ENCODE results near the gene MAG.

Gene MAG

GRCh38 chr19:35317464-35318043 is 25.6 kb downstream of the MAG start:
- H3K23ac ChIP-seq (ENCODE audit: low read length in 2 of 2), result no peak overlapping the region
- no peak overlapping the region for H4K91ac ChIP-seq (ENCODE audit: low read length)
- H3K36me3 ChIP-seq (ENCODE audit: control insufficient read depth in 1 of 2, insufficient read depth in 2 of 2, low read depth in 1 of 2, low read length in 2 of 2), result no peaks in the 10 kb centered on the region
- H2BK12ac ChIP-seq (ENCODE audit: low read length in 2 of 2), result no peak overlapping the region
- no peak overlapping the region for H3K4me2 ChIP-seq (ENCODE audit: low read length, poor library complexity, severe bottlenecking)
- WGBS, result 79% methylated on average over 7 of the region's 7 CpGs
- no peak overlapping the region for H2BK120ac ChIP-seq (ENCODE audit: low read depth, low read length)
- H2AFZ ChIP-seq (ENCODE audit: low read depth, low read length), result no peak overlapping the region
- peaks cover 0 to 6% of the 10 kb centered on the region in 2 experiments for H3K27me3 ChIP-seq (ENCODE audit: control insufficient read depth in 1 of 2, insufficient read depth in 1 of 2, low read length in 2 of 2)
- peaks cover 5% of the 10 kb centered on the region for H3K9me3 ChIP-seq (ENCODE audit: control insufficient read depth, low read length)
- no peak overlapping the region for H2AK5ac ChIP-seq (ENCODE audit: low read length, severe bottlenecking)
- DNase-seq, result no peak
- H3K4ac ChIP-seq (ENCODE audit: low read depth in 1 of 2, low read length in 2 of 2), result no peak overlapping the region
- H3K4me3 ChIP-seq (ENCODE audit: insufficient read depth in 1 of 2, low read depth in 1 of 2, low read length in 2 of 2), result no peak overlapping the region
- no peak overlapping the region for H3K14ac ChIP-seq (ENCODE audit: low read length in 2 of 2)
- no peak overlapping the region for H2BK15ac ChIP-seq (ENCODE audit: low read depth, poor library complexity, severe bottlenecking)
- no peak overlapping the region for H3K18ac ChIP-seq (ENCODE audit: low read depth in 1 of 2, low read length in 2 of 2)
- no peaks in the 10 kb centered on the region for H3K79me1 ChIP-seq (replicated peaks; ENCODE audit: low read length, poor library complexity, severe bottlenecking)
- no peak overlapping the region for H3K27ac ChIP-seq (ENCODE audit: low read length, poor library complexity, severe bottlenecking)
- H2BK5ac ChIP-seq (ENCODE audit: low read depth, low read length, poor library complexity, severe bottlenecking), result no peak overlapping the region
- H4K8ac ChIP-seq (ENCODE audit: low read length), result no peak overlapping the region
- H3K4me1 ChIP-seq (ENCODE audit: control insufficient read depth, insufficient read depth, low read depth, low read length), result peaks cover 5% of the 10 kb centered on the region
- no peak overlapping the region for H3K9ac ChIP-seq (ENCODE audit: low read length)

GRCh38 chr19:35318679-35319448 is 26.9 kb downstream of the MAG start:
- Histone ChIP-seq H4K91ac (ENCODE audit: low read length) (peak overlapping the region; percentile 6), H3K36me3 (ENCODE audit: control insufficient read depth in 1 of 2, insufficient read depth in 2 of 2, low read depth in 1 of 2, low read length in 2 of 2) (no peaks in the 10 kb centered on the region), H2AK5ac (ENCODE audit: low read length, severe bottlenecking) (no peak overlapping the region), H4K8ac (ENCODE audit: low read length) (peak overlapping the region; percentile 66), H3K14ac (ENCODE audit: low read length in 2 of 2) (no peak overlapping the region), H3K23ac (ENCODE audit: low read length in 2 of 2) (no peak overlapping the region), H2AFZ (ENCODE audit: low read depth, low read length) (no peak overlapping the region), H3K4me3 (ENCODE audit: insufficient read depth in 1 of 2, low read depth in 1 of 2, low read length in 2 of 2) (no peak overlapping the region), H3K4me1 (ENCODE audit: control insufficient read depth, insufficient read depth, low read depth, low read length) (peaks cover 5% of the 10 kb centered on the region), H2BK5ac (ENCODE audit: low read depth, low read length, poor library complexity, severe bottlenecking) (no peak overlapping the region), H3K4me2 (ENCODE audit: low read length, poor library complexity, severe bottlenecking) (no peak overlapping the region), H3K18ac (ENCODE audit: low read depth in 1 of 2, low read length in 2 of 2) (no peak overlapping the region), H3K79me1 (replicated peaks; ENCODE audit: low read length, poor library complexity, severe bottlenecking) (no peaks in the 10 kb centered on the region), H2BK15ac (ENCODE audit: low read depth, poor library complexity, severe bottlenecking) (no peak overlapping the region), H3K9me3 (ENCODE audit: control insufficient read depth, low read length) (peaks cover 5% of the 10 kb centered on the region), H2BK120ac (ENCODE audit: low read depth, low read length) (no peak overlapping the region), H3K9ac (ENCODE audit: low read length) (peak overlapping the region; percentile 37), H3K27ac (ENCODE audit: low read length, poor library complexity, severe bottlenecking) (no peak overlapping the region), H2BK12ac (ENCODE audit: low read length in 2 of 2) (peak overlapping the region in 1 of 2 experiments; percentile 59), H3K4ac (ENCODE audit: low read depth in 1 of 2, low read length in 2 of 2) (no peak overlapping the region), H3K27me3 (ENCODE audit: control insufficient read depth in 1 of 2, insufficient read depth in 1 of 2, low read length in 2 of 2) (peaks cover 0 to 6% of the 10 kb centered on the region in 2 experiments)
- 52% methylated on average over 16 of the region's 16 CpGs for WGBS
- DNase-seq, result peak; percentile 72

GRCh38 chr19:35320065-35320713 is 28.2 kb downstream of the MAG start:
- Histone ChIP-seq H3K18ac (ENCODE audit: low read depth in 1 of 2, low read length in 2 of 2) (no peak overlapping the region), H3K23ac (ENCODE audit: low read length in 2 of 2) (peak overlapping the region in 1 of 2 experiments; percentile 22), H3K36me3 (ENCODE audit: control insufficient read depth in 1 of 2, insufficient read depth in 2 of 2, low read depth in 1 of 2, low read length in 2 of 2) (no peaks in the 10 kb centered on the region)

GRCh38 chr19:35321291-35321690 is 29.3 kb downstream of the MAG start:
- Histone ChIP-seq H3K4me1 (ENCODE audit: control insufficient read depth, insufficient read depth, low read depth, low read length) (peaks cover 5% of the 10 kb centered on the region), H2BK5ac (ENCODE audit: low read depth, low read length, poor library complexity, severe bottlenecking) (no peak overlapping the region), H3K14ac (ENCODE audit: low read length in 2 of 2) (no peak overlapping the region), H2BK12ac (ENCODE audit: low read length in 2 of 2) (no peak overlapping the region), H2BK15ac (ENCODE audit: low read depth, poor library complexity, severe bottlenecking) (no peak overlapping the region), H3K9me3 (ENCODE audit: control insufficient read depth, low read length) (peaks cover 5% of the 10 kb centered on the region), H3K4ac (ENCODE audit: low read depth in 1 of 2, low read length in 2 of 2) (no peak overlapping the region), H3K27ac (ENCODE audit: low read length, poor library complexity, severe bottlenecking) (no peak overlapping the region), H3K79me1 (replicated peaks; ENCODE audit: low read length, poor library complexity, severe bottlenecking) (no peaks in the 10 kb centered on the region), H4K8ac (ENCODE audit: low read length) (no peak overlapping the region), H3K36me3 (ENCODE audit: control insufficient read depth in 1 of 2, insufficient read depth in 2 of 2, low read depth in 1 of 2, low read length in 2 of 2) (no peaks in the 10 kb centered on the region), H2AK5ac (ENCODE audit: low read length, severe bottlenecking) (no peak overlapping the region), H3K27me3 (ENCODE audit: control insufficient read depth in 1 of 2, insufficient read depth in 1 of 2, low read length in 2 of 2) (peaks cover 0 to under 1% of the 10 kb centered on the region in 2 experiments), H2BK120ac (ENCODE audit: low read depth, low read length) (no peak overlapping the region), H4K91ac (ENCODE audit: low read length) (no peak overlapping the region), H3K4me3 (ENCODE audit: insufficient read depth in 1 of 2, low read depth in 1 of 2, low read length in 2 of 2) (no peak overlapping the region), H3K18ac (ENCODE audit: low read depth in 1 of 2, low read length in 2 of 2) (no peak overlapping the region), H2AFZ (ENCODE audit: low read depth, low read length) (no peak overlapping the region), H3K4me2 (ENCODE audit: low read length, poor library complexity, severe bottlenecking) (no peak overlapping the region), H3K23ac (ENCODE audit: low read length in 2 of 2) (no peak overlapping the region), H3K9ac (ENCODE audit: low read length) (no peak overlapping the region)
- 80% methylated on average over 1 of the region's 2 CpGs for WGBS
- no peak for DNase-seq

More at GRCh38 chr19:35320065-35320713, 28.2 kb downstream of the MAG start:
- Histone ChIP-seq H3K4me3 (ENCODE audit: insufficient read depth in 1 of 2, low read depth in 1 of 2, low read length in 2 of 2) (no peak overlapping the region), H3K4me1 (ENCODE audit: control insufficient read depth, insufficient read depth, low read depth, low read length) (peaks cover 5% of the 10 kb centered on the region), H3K79me1 (replicated peaks; ENCODE audit: low read length, poor library complexity, severe bottlenecking) (no peaks in the 10 kb centered on the region), H2AK5ac (ENCODE audit: low read length, severe bottlenecking) (no peak overlapping the region), H3K4ac (ENCODE audit: low read depth in 1 of 2, low read length in 2 of 2) (no peak overlapping the region), H2BK12ac (ENCODE audit: low read length in 2 of 2) (no peak overlapping the region), H3K27me3 (ENCODE audit: control insufficient read depth in 1 of 2, insufficient read depth in 1 of 2, low read length in 2 of 2) (no peaks in the 10 kb centered on the region), H3K4me2 (ENCODE audit: low read length, poor library complexity, severe bottlenecking) (no peak overlapping the region), H4K8ac (ENCODE audit: low read length) (no peak overlapping the region), H3K27ac (ENCODE audit: low read length, poor library complexity, severe bottlenecking) (no peak overlapping the region), H3K9me3 (ENCODE audit: control insufficient read depth, low read length) (peaks cover 5% of the 10 kb centered on the region), H3K9ac (ENCODE audit: low read length) (no peak overlapping the region), H2BK120ac (ENCODE audit: low read depth, low read length) (no peak overlapping the region), H2BK15ac (ENCODE audit: low read depth, poor library complexity, severe bottlenecking) (no peak overlapping the region), H3K14ac (ENCODE audit: low read length in 2 of 2) (no peak overlapping the region), H2BK5ac (ENCODE audit: low read depth, low read length, poor library complexity, severe bottlenecking) (no peak overlapping the region), H4K91ac (ENCODE audit: low read length) (no peak overlapping the region), H2AFZ (ENCODE audit: low read depth, low read length) (no peak overlapping the region)
- 60% methylated on average over 8 of the region's 12 CpGs for WGBS
- DNase-seq, result no peak

All from mesenchymal stem cell (in vitro differentiated cells and primary cell).